ENCODE data around the gene GPR135.
A peak's percentile ranks its signal among the peaks of the same experiment; 100 is the strongest.

Gene GPR135

DNA sequence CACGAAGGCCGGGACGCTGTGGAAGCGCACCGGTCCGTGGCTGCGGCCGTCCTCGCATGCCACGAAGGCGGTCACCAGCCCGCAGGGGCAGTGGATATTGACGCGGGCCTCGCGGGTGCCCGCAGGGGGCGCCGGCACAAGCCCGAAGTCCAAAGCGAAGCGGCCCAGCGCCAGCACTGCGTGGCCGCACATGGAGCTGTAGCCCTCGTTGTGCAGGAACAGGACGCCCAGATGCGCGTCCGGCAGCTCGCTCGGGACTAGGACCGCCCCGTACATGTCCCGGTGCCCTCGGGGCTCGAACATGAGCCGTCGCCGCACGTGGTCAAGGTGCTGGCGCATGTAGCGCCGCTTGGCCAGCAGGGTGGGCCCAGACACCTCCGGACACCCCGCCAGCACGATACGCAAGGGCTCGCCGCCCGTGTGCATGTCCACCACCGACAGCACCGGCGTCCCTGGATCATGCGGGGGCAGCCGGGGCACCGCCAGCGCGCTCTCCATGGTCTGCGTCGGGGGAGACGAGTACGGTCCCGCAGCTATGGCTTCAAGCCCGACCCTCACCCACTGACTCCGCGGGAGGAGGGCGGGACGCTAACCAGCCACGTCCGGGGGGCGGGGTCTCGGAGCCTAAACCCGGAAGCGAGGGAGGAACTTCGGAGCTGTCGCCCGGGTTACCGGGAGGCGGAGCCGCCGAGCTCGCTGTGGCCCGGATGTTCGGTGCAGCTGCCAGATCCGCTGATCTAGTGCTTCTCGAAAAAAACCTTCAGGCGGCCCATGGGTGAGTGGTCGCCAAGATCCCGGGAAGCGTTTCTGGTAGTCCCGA lies 18.8 kb upstream of the GPR135 start, which contains the start of the genes JKAMP and L3HYPDH:
Gene JKAMP, plus strand, starts transcription at position 699 of the 820 bp plus-strand sequence. Its CDS starts 73 bp downstream, at position 772.
Gene L3HYPDH, minus strand, starts transcription at position 590 of the 820 bp plus-strand sequence. Its CDS starts 92 bp downstream, at position 498.
- TF ChIP-seq, protein P1, sequence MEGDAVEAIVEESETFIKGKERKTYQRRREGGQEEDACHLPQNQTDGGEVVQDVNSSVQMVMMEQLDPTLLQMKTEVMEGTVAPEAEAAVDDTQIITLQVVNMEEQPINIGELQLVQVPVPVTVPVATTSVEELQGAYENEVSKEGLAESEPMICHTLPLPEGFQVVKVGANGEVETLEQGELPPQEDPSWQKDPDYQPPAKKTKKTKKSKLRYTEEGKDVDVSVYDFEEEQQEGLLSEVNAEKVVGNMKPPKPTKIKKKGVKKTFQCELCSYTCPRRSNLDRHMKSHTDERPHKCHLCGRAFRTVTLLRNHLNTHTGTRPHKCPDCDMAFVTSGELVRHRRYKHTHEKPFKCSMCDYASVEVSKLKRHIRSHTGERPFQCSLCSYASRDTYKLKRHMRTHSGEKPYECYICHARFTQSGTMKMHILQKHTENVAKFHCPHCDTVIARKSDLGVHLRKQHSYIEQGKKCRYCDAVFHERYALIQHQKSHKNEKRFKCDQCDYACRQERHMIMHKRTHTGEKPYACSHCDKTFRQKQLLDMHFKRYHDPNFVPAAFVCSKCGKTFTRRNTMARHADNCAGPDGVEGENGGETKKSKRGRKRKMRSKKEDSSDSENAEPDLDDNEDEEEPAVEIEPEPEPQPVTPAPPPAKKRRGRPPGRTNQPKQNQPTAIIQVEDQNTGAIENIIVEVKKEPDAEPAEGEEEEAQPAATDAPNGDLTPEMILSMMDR (conservative IDR thresholded peaks at IDR 0.05; ENCODE audit: low read depth, low read length), result peak; percentile 60
- peak; percentile 87 for DNase-seq (ENCODE audit: low read depth)
- H3K4me3 ChIP-seq (ENCODE audit: low read length), result peak within 1 kb of the TSS; percentile 92

DNA sequence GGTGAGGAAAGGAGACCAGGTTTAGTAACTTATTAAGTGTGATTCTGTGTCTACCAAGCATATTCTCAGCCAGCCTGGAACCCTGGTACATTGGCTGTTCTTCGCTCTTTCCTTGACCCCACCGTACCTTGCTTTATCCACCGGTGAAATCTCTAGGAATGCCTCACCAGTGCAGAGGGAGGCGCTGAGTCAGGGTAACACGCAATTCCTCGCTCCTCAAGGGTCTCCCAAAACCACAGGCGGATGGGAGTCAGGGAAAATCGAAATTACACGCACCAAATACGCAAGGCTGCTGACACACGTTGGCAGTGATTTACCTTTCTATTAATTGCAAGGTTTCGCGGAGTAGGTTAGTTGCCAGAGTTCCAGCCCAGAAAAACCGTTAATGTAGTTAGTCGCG lies 18.2 kb upstream of the GPR135 start:
- TF ChIP-seq, protein P1 (conservative IDR thresholded peaks at IDR 0.05; ENCODE audit: low read depth, low read length), result no peak
- DNase-seq (ENCODE audit: low read depth), result no peak
- peak overlapping the region; percentile 92 for H3K4me3 ChIP-seq (ENCODE audit: low read length)

DNA sequence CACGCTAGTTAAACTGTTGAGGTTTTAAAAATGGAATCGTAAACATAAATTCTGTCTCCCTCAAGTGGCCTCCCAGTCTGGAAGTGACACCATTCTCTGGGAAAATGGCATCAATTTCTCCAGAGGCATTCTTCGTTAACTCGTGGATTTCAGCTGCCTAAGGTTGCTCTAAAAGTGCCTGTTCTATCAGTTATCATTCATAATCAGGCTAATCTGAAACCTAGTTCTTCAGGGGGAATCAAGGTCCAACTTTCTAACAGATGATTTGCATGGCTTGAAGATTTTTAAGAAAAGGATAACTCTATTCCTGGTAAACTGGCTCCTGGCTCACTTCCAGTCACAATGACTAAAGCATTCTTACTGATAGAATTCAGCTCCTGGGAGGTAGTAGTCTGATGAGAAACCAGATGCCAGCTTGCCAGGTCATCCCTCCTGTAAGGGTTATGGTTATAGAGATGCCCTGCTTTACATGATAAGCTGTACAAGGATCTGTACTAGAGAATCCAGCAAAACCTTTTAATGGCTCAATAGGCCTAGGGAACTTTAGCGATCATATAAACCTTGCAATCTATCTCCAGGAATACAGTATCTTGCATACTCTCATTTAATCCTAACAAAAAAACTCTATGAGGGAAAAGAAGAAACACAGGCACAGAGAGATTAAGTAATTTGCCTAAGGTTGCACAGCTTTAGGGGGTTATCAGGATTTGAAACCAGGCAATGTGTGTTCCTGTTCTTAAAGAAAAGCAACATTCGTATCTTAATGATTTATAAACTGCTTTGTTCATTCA lies 17.6 kb upstream of the GPR135 start:
- TF ChIP-seq, protein P1 (conservative IDR thresholded peaks at IDR 0.05; ENCODE audit: low read depth, low read length), result no peak
- DNase-seq (ENCODE audit: low read depth), result peak; percentile 66
- H3K4me3 ChIP-seq (ENCODE audit: low read length), result peak overlapping the region; percentile 92

- no peak for DNase-seq (ENCODE audit: low read depth)
- H3K4me3 ChIP-seq (ENCODE audit: low read length), result peak overlapping the region; percentile 92
- TF ChIP-seq, protein P1 (conservative IDR thresholded peaks at IDR 0.05; ENCODE audit: low read depth, low read length), result no peak
Observed at GRCh38 chr14:59481871-59482540, 16.8 kb upstream of the GPR135 start.

GRCh38 chr14:59481407-59481806 lies 16.2 kb upstream of the GPR135 start:
- peak overlapping the region; percentile 3 for H3K4me3 ChIP-seq (ENCODE audit: low read length)
- no peak for DNase-seq (ENCODE audit: low read depth)

DNA sequence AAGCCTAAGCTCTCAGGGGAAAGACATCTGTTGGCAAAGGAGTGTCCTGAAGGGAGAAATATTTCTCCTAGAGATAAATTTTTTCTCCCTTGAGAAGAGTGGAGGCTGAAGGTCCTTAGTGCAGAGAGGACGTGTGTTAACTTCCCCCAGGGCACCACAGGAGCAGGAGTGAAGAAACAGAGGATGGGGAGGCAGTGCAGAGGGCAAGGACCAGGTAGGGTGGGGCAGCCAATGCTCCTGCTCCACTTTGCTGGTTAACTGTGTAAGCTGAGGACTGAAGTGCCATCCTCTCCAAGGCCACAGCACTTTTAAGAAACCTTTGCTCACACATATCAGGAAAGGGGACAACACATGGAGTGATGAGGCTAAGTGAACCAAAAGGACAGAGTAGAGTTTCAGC lies 15.0 kb upstream of the GPR135 start:
- TF ChIP-seq, protein P1 (conservative IDR thresholded peaks at IDR 0.05; ENCODE audit: low read depth, low read length), result no peak
- no peak overlapping the region for H3K4me3 ChIP-seq (ENCODE audit: low read length)
- DNase-seq (ENCODE audit: low read depth), result no peak

More at GRCh38 chr14:59481407-59481806, 16.2 kb upstream of the GPR135 start:
- TF ChIP-seq, protein P1 (conservative IDR thresholded peaks at IDR 0.05; ENCODE audit: low read depth, low read length), result no peak

Measured in retinal pigment epithelial cell (primary cell).